AG09319 (cell line): ENCODE data around the gene PSMD8.

ENCODE experiments used
- DNase-seq: peaks from one replicate; pipeline ENCODE4 v3.0.0-alpha.2; 2010; ENCODE audit warnings: low read depth; ENCODE audit errors: extremely low read depth
- TF ChIP-seq, protein P1 (sequence below): IDR thresholded peaks from 2 replicates; pipeline ENCODE4 v1.5.1; 2011; ENCODE audit warnings: low read depth, mild to moderate bottlenecking, inconsistent platforms, low read length, moderate library complexity

The PSMD8 gene

DNA sequence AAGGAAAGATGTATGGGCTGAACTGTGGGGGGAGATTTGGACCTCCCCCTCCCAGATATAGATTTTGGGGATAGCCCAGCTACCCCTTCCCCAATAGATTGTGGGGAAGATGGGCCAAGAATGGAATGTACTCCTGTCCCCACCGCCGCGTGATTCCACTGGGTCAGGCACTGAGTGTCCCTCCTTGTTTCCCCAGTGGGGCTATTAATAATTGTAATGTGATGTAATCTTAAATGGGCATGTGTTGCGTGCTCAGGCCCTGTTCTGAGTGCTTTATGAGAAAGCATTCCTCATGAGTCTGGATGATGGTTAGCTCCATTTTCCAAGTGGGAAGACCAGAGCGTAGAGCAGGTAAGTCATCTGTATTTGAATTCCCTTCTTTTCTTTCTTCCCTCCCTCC lies 1.4 kb downstream of the PSMD8 start:
- no peak for DNase-seq
- TF ChIP-seq, protein P1, sequence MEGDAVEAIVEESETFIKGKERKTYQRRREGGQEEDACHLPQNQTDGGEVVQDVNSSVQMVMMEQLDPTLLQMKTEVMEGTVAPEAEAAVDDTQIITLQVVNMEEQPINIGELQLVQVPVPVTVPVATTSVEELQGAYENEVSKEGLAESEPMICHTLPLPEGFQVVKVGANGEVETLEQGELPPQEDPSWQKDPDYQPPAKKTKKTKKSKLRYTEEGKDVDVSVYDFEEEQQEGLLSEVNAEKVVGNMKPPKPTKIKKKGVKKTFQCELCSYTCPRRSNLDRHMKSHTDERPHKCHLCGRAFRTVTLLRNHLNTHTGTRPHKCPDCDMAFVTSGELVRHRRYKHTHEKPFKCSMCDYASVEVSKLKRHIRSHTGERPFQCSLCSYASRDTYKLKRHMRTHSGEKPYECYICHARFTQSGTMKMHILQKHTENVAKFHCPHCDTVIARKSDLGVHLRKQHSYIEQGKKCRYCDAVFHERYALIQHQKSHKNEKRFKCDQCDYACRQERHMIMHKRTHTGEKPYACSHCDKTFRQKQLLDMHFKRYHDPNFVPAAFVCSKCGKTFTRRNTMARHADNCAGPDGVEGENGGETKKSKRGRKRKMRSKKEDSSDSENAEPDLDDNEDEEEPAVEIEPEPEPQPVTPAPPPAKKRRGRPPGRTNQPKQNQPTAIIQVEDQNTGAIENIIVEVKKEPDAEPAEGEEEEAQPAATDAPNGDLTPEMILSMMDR = no peak

DNA sequence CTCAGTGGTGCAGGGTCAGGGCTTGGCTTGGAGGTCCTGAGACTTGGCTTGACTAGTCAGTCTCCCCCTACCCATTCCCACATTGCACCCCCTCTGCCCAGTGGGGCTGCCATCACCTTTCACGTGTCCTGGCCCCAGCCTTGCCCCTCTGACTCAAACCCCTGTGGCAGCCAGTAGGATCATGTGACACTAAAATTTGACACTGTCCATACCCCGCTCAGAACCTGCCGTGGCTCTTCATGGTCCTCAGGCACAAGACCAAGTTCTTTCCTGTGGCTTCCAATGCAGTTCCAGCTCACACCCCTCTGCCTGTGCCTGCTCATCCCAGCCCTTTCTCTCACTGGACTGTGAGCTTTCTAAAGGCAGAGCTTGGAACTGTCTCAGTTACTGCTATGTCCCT lies 2.2 kb downstream of the PSMD8 start:
- no peak for DNase-seq
- TF ChIP-seq, protein P1 = no peak

DNA sequence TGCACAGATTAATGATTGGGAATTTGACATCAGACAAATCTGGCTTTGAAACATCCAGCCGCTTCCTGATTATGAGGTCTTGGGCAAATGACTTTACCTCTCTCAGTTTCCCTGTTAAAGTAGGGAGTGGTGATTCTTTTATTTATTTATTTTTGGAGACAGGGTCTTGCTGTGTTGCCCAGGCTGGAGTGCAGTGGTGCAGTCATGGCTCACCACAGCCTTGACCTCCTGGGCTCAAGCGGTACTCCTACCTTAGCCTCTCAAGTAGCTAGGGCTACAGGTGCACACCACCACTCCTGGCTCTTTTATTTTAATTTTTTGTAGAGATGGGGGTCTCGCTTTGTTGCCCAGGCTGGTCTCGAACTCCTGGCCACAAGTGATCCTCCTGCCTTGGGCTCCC lies 2.7 kb downstream of the PSMD8 start:
- TF ChIP-seq, protein P1 = no peak
- no peak for DNase-seq

DNA sequence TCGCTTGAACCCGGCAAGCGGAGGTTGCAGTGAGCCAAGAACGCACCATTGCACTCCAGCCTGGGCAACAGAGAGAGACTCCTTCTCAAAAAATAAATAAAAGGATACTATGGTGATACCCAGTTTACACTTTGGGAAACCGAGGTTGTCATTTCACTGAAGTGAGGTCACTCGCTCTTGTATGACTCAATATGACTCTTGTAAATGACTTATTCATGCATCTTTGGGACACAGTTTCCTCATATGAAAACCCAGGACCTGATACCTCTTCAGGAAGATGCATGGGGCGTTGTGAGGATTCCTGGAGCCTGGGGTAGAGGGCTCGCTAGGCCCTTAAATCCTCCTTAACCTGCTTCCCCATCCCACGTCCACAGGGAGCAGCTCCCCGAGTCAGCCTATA lies 4.5 kb downstream of the PSMD8 start:
- TF ChIP-seq, protein P1 = no peak
- no peak for DNase-seq

DNA sequence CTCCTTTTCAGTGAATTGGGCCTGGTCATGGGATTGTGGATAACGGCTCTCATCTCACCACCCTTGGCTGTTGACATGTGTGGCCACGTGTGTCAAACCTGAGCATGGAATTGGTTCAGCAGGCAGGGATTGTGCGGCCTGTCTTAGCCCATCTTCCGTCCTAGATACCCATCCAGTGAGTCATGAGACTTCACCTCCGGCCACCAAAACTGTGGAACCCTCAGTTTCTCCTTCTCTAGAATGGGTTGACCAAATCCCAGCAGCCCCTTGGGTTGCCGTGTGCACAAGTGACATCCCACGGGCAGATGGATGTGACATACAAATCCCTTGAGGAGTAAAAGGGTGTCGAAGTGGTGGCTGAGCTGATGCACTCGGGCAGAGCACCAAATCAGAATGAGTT lies 6.8 kb downstream of the PSMD8 start:
- TF ChIP-seq, protein P1 = no peak
- DNase-seq = no peak

DNA sequence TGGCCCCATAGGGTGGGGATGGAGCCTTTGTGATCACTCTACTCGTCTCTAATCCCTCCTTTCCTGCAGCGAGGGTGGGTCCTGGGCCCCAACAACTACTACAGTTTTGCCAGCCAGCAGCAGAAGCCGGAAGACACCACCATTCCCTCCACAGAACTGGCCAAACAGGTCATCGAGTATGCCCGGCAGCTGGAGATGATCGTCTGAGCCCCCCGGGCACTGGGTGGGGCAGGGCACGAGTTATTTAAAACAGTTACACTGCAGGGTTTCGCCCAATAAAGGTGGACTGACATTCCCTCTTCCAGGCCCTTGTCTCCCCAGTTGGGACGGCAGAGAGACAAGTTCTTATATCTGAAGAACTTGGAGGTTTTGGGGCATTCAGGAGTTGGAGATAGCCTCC lies 8.8 kb downstream of the PSMD8 start:
- TF ChIP-seq, protein P1 = no peak
- no peak for DNase-seq

DNA sequence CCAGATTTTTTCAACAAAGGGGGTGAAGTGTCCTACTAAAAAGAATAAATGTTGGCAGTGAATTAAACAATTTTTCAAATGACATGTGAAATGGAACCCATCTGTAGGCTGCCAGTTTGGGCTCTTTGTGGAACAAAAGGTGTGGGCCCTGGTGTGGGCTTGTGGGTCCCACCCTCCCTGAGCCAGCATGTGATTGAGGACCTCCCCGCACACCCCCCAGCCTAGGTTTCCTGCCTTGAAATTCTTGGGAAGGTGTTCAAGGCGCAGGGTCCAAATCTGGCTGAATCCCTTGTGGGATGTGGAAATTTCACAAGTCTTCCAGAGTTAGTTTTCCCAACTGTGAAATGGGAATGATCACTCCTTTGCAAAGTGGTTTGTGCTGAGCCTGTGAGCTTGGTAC lies 9.4 kb downstream of the PSMD8 start:
- no peak for DNase-seq
- TF ChIP-seq, protein P1 = no peak
